ENCODE data around the gene TFIP11.

TFIP11 gene

GRCh38 chr22:26445577-26446275 is 66.5 kb downstream of the TFIP11 start:
- DNase-seq: no peak

GRCh38 chr22:26444777-26445176 is 67.5 kb downstream of the TFIP11 start:
- DNase-seq: peak; percentile 11

GRCh38 chr22:26443901-26444690 is 68.2 kb downstream of the TFIP11 start:
- no peak for DNase-seq

GRCh38 chr22:26442086-26442756 is 70.1 kb downstream of the TFIP11 start:
- DNase-seq: no peak

Data from NCI-H82 (cell line).